Measurements from ENCODE around the gene ARHGEF3.
A peak's percentile ranks its signal among the peaks of the same experiment; 100 is the strongest.

ARHGEF3 gene

DNA sequence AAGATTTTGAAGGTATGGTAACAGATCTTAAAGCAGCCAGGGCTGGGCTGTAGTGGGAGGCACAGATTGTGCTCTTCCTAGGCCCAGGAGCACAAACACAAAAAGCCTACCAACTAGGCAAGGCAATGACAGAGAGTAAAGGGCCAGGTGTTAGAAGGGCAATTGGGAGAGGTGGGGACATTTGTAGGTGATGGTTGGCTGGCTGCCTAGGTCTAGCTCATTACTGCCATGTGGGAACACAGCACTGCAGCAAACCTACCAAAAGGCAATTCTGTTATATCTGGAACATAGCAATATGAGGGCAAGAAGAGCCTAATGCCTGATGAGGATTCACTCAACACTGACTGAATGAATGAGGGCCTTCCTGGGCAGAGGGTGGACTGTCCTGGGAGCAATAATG lies 30.4 kb downstream of the ARHGEF3 start:
- Mint-ChIP-seq H3K4me1 (peaks cover 61% of the 10 kb centered on the region), H3K27ac (peak overlapping the region; percentile 91), H3K36me3 (ENCODE audit: low read depth) (peaks cover 4% of the 10 kb centered on the region), H3K9me3 (no peaks in the 10 kb centered on the region), H3K27me3 (ENCODE audit: low read depth, poor library complexity) (peaks cover 14% of the 10 kb centered on the region), H3K4me3 (peak overlapping the region; percentile 6)
- no peak for DNase-seq
- no peak for TF ChIP-seq CTCF (IDR thresholded peaks at IDR 0.05)

DNA sequence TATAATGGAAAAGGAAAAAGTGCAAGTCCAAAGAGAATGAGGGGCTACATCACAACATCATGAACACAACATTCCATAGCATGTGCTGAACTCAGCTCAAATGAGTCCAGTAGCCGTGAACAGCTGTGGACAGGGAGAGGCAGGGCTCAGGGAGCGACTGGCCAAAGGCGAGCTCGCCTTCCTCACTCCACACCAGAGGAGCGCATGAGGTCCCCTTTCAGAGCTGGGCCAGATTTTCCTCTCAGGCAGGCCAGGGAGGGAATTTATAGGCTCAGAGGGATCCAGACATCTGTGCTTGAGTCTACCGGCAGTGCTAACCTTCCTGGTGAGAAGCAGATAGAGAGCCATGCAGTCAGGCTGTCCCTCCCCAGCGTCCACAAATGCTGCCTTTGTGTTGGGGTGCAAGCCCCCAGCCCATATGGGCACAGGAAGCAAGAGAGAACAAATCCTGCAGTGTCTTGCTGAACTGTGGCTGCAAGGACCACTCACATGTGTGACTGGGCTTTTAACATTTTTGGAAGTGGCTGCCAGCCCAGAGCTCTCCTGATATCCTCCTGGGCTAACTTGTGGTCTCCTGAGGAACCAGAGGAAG lies 32.5 kb downstream of the ARHGEF3 start:
- no peak for DNase-seq

GRCh38 chr3:56764904-56765547 lies 36.7 kb downstream of the ARHGEF3 start:
- Mint-ChIP-seq H3K4me1 (peaks cover 31% of the 10 kb centered on the region), H3K27ac (peak overlapping the region; percentile 29), H3K27me3 (ENCODE audit: low read depth, poor library complexity) (peaks cover 6% of the 10 kb centered on the region), H3K9me3 (no peaks in the 10 kb centered on the region), H3K4me3 (no peak overlapping the region), H3K36me3 (ENCODE audit: low read depth) (no peaks in the 10 kb centered on the region)
- DNase-seq, result no peak
- TF ChIP-seq CTCF (IDR thresholded peaks at IDR 0.05), result no peak

More for the DNA sequence above, 32.5 kb downstream of the ARHGEF3 start:
- no peaks in the 10 kb centered on the region for H3K9me3 Mint-ChIP-seq
- H3K4me3 Mint-ChIP-seq, result no peak overlapping the region
- TF ChIP-seq CTCF (IDR thresholded peaks at IDR 0.05), result no peak
- H3K27me3 Mint-ChIP-seq (ENCODE audit: low read depth, poor library complexity), result peaks cover 9% of the 10 kb centered on the region
- peaks cover 45% of the 10 kb centered on the region for H3K4me1 Mint-ChIP-seq
- H3K27ac Mint-ChIP-seq, result peak overlapping the region; percentile 96
- peaks cover 4% of the 10 kb centered on the region for H3K36me3 Mint-ChIP-seq (ENCODE audit: low read depth)

DNA sequence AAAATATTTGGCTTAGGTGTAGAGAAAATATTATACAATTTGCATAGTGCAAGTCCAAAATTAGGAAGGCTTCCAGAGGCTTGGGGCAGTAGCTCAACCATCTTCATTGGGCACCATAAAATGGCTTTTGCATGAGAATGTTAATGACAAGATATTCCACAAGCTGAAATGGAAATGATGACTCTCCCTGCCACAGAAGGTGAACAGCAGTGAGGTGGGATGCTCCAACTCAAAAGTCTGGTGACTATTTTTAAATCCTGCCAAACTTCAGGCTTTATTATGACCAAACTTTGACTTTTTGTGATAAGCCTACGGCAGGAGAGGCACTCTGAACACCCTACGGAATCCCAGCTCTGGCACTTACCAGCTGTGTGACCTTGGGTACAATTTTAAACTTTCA lies 37.6 kb downstream of the ARHGEF3 start:
- H3K4me1 Mint-ChIP-seq, result peaks cover 26% of the 10 kb centered on the region
- H3K36me3 Mint-ChIP-seq (ENCODE audit: low read depth), result no peaks in the 10 kb centered on the region

DNA sequence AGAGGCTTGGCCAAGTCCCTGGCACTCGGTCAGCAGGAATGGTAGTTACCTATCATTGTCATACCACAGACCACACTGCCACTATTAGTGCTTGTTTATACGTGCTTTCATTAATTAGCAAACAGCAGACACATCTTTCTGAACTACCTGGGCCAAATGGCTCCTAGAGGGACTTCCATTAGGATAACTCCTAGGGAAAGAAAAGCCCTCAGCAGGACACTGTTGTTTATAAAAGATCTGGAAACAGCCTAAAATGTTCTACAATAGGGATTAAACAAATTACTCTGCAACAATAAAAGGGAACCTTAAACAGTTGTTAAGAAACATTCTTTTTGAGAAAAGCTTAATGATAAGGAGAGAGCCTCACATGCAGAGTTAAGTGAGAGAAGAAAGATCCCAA lies 38.5 kb downstream of the ARHGEF3 start:
- no peaks in the 10 kb centered on the region for H3K36me3 Mint-ChIP-seq (ENCODE audit: low read depth)
- no peak overlapping the region for H3K27ac Mint-ChIP-seq
- H3K27me3 Mint-ChIP-seq (ENCODE audit: low read depth, poor library complexity), result peaks cover 3% of the 10 kb centered on the region
- H3K4me1 Mint-ChIP-seq, result peaks cover 26% of the 10 kb centered on the region
- no peaks in the 10 kb centered on the region for H3K9me3 Mint-ChIP-seq
- no peak for TF ChIP-seq CTCF (IDR thresholded peaks at IDR 0.05)
- DNase-seq, result no peak
- H3K4me3 Mint-ChIP-seq, result no peak overlapping the region

More for the DNA sequence above, 37.6 kb downstream of the ARHGEF3 start:
- no peak for DNase-seq
- H3K27me3 Mint-ChIP-seq (ENCODE audit: low read depth, poor library complexity), result peaks cover 5% of the 10 kb centered on the region
- peak overlapping the region; percentile 6 for H3K27ac Mint-ChIP-seq
- TF ChIP-seq CTCF (IDR thresholded peaks at IDR 0.05), result no peak
- no peak overlapping the region for H3K4me3 Mint-ChIP-seq
- no peaks in the 10 kb centered on the region for H3K9me3 Mint-ChIP-seq

- no peak for TF ChIP-seq CTCF (IDR thresholded peaks at IDR 0.05)
- Mint-ChIP-seq H3K4me3 (no peak overlapping the region), H3K4me1 (peaks cover 26% of the 10 kb centered on the region), H3K9me3 (no peaks in the 10 kb centered on the region), H3K27ac (no peak overlapping the region), H3K27me3 (ENCODE audit: low read depth, poor library complexity) (peaks cover 3% of the 10 kb centered on the region), H3K36me3 (ENCODE audit: low read depth) (no peaks in the 10 kb centered on the region)
- DNase-seq, result no peak
These were observed 39.0 kb downstream of the ARHGEF3 start for GRCh38 chr3:56762718-56763117.
